SK-N-SH treated with all-trans-retinoic acid at 6 μM for 48 hours (cell line): ENCODE measurements around the gene ZNF215.
A peak's percentile ranks its signal among the peaks of the same experiment; 100 is the strongest.

Experiments
- ATAC-seq: fragments of 200-7000 bp; cut with Tn5 transposase; 3 replicates; pipeline ENCODE4 v1.9.1; 2020; ENCODE audit warnings: mild to moderate bottlenecking, moderate library complexity
- ARNTL ChIP-seq: fragments of 450-650 bp; formaldehyde crosslinking; IDR thresholded peaks from 2 replicates; pipeline ENCODE4 v1.5.0; 2020; ENCODE audit warnings: low read depth, mild to moderate bottlenecking, moderate library complexity, borderline replicate concordance
- BACH2 ChIP-seq: fragments of 250-450 bp; sonication (Bioruptor Pico); IDR thresholded peaks from 2 replicates; pipeline ENCODE4 v1.9.0; 2021; ENCODE audit warnings: mild to moderate bottlenecking, borderline replicate concordance
- ESRRG ChIP-seq: fragments of 250-450 bp; sonication (Bioruptor Pico); IDR thresholded peaks from 2 replicates; pipeline ENCODE4 v1.6.1; 2021; ENCODE audit warnings: mild to moderate bottlenecking
- GLIS3 ChIP-seq: fragments of 250-450 bp; sonication (Bioruptor Pico); IDR thresholded peaks from 2 replicates; pipeline ENCODE4 v1.5.0; 2020; ENCODE audit warnings: mild to moderate bottlenecking, moderate library complexity
- ISL1 ChIP-seq: fragments of 250-450 bp; sonication (Bioruptor Pico); IDR thresholded peaks from 2 replicates; pipeline ENCODE4 v2.1.2; 2022; ENCODE audit warnings: mild to moderate bottlenecking, moderate library complexity
- PPARA ChIP-seq: fragments of 250-450 bp; sonication (Bioruptor Pico); IDR thresholded peaks from 2 replicates; pipeline ENCODE4 v1.5.0; 2020; ENCODE audit warnings: mild to moderate bottlenecking, borderline replicate concordance
- RARB ChIP-seq: fragments of 250-450 bp; sonication (Bioruptor Pico); IDR thresholded peaks from 2 replicates; pipeline ENCODE4 v1.8.0; 2021; ENCODE audit warnings: mild to moderate bottlenecking, moderate library complexity
- TCF4 ChIP-seq: fragments of 250-450 bp; sonication (Bioruptor Pico); IDR thresholded peaks from 2 replicates; pipeline ENCODE4 v1.8.0; 2021; ENCODE audit warnings: mild to moderate bottlenecking, moderate library complexity, borderline replicate concordance
- TOX ChIP-seq: fragments of 250-450 bp; sonication (Bioruptor Pico); IDR thresholded peaks from 2 replicates; pipeline ENCODE4 v1.8.0; 2021; ENCODE audit warnings: mild to moderate bottlenecking, moderate library complexity, borderline replicate concordance
- ZC3H10 ChIP-seq: fragments of 250-450 bp; sonication (Bioruptor Pico); IDR thresholded peaks from 2 replicates; pipeline ENCODE4 v1.5.1; 2021; ENCODE audit warnings: mild to moderate bottlenecking, moderate library complexity
- ZFP3 ChIP-seq: fragments of 250-450 bp; sonication (Bioruptor Pico); IDR thresholded peaks from 2 replicates; pipeline ENCODE4 v1.5.0; 2020; ENCODE audit warnings: mild to moderate bottlenecking, moderate library complexity
- ZFP30 ChIP-seq: fragments of 450-650 bp; formaldehyde crosslinking; IDR thresholded peaks from 2 replicates; pipeline ENCODE4 v1.5.0; 2022; ENCODE audit warnings: mild to moderate bottlenecking, moderate library complexity
- ZNF565 ChIP-seq: fragments of 450-650 bp; formaldehyde crosslinking; conservative IDR thresholded peaks from 2 replicates; pipeline ENCODE4 v1.5.0; 2020; ENCODE audit warnings: low read depth, mild to moderate bottlenecking, moderate library complexity
- ZNF70 ChIP-seq: fragments of 450-650 bp; formaldehyde crosslinking; IDR thresholded peaks from 2 replicates; pipeline ENCODE4 v1.5.0; 2020; ENCODE audit warnings: mild to moderate bottlenecking, moderate library complexity
- ZNF8 ChIP-seq: fragments of 450-650 bp; formaldehyde crosslinking; IDR thresholded peaks from 2 replicates; pipeline ENCODE4 v1.5.0; 2020; ENCODE audit warnings: mild to moderate bottlenecking, moderate library complexity
- TF ChIP-seq, protein P1 (sequence below): fragments of 250-450 bp; sonication (Bioruptor Pico); IDR thresholded peaks from 2 replicates; pipeline ENCODE4 v1.5.1; 2021; ENCODE audit warnings: mild to moderate bottlenecking, moderate library complexity
- TF ChIP-seq, protein P2 (sequence below): fragments of 250-450 bp; sonication (Bioruptor Pico); IDR thresholded peaks from 2 replicates; pipeline ENCODE4 v1.5.0; 2020; ENCODE audit warnings: mild to moderate bottlenecking, moderate library complexity
- TF ChIP-seq, protein P3 (sequence below): fragments of 250-450 bp; sonication (Bioruptor Pico); IDR thresholded peaks from 2 replicates; pipeline ENCODE4 v1.8.0; 2021; ENCODE audit warnings: low read depth, mild to moderate bottlenecking, moderate library complexity, borderline replicate concordance
- TF ChIP-seq, protein P4 (sequence below): fragments of 250-450 bp; sonication (Bioruptor Pico); IDR thresholded peaks from 2 replicates; pipeline ENCODE4 v1.5.1; 2020; ENCODE audit warnings: low read depth, mild to moderate bottlenecking, moderate library complexity
- TF ChIP-seq, protein P5 (sequence below): fragments of 250-450 bp; sonication (Bioruptor Pico); IDR thresholded peaks from 2 replicates; pipeline ENCODE4 v1.8.0; 2020; ENCODE audit warnings: mild to moderate bottlenecking, moderate library complexity, borderline replicate concordance

The ZNF215 gene

DNA sequence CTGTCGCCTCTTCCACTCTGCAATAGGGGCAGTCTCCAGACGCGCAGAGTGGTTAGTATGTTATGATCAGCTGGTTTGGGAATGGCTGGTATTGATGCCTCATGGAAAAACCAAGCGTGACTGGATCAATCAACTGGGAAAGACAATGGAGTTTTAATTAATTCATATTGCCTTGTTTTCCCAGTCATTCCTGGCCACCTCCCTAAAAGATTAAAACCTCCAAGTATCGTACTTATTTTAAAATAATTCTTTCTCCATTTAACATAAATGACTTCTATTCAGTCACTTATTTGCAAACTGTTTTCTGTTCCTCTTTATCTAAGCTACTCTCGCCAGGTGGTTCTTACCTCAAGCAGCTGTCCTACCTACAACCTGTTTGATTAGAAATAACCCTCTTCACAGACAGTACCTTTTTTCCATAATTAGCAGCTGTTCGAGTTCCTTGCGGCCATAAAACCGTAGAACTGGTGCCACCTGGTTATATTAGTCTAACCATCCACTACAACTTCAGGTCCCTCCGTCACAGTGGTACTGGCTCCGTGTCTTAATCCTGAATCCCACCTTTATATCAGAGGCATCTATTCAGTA is 898 bp downstream of the ZNF215 start:
- ATAC-seq = peak; percentile 63; the same call in 2 of the 3 replicates
- TF ChIP-seq, protein P1, sequence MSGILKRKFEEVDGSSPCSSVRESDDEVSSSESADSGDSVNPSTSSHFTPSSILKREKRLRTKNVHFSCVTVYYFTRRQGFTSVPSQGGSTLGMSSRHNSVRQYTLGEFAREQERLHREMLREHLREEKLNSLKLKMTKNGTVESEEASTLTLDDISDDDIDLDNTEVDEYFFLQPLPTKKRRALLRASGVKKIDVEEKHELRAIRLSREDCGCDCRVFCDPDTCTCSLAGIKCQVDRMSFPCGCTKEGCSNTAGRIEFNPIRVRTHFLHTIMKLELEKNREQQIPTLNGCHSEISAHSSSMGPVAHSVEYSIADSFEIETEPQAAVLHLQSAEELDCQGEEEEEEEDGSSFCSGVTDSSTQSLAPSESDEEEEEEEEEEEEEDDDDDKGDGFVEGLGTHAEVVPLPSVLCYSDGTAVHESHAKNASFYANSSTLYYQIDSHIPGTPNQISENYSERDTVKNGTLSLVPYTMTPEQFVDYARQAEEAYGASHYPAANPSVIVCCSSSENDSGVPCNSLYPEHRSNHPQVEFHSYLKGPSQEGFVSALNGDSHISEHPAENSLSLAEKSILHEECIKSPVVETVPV (CRISPR knock-in tag) = no peak
- TF ChIP-seq ZFP3 (CRISPR knock-in tag) = no peak
- no peak for TF ChIP-seq ZNF8 (CRISPR knock-in tag)
- no peak for TF ChIP-seq ZC3H10 (CRISPR knock-in tag)
- no peak for TF ChIP-seq RARB (CRISPR knock-in tag)
- TF ChIP-seq ESRRG (CRISPR knock-in tag) = no peak
- no peak for TF ChIP-seq PPARA (CRISPR knock-in tag)
- TF ChIP-seq TCF4 (CRISPR knock-in tag) = no peak
- no peak for TF ChIP-seq ZNF565 (CRISPR knock-in tag)
- TF ChIP-seq, protein P2, sequence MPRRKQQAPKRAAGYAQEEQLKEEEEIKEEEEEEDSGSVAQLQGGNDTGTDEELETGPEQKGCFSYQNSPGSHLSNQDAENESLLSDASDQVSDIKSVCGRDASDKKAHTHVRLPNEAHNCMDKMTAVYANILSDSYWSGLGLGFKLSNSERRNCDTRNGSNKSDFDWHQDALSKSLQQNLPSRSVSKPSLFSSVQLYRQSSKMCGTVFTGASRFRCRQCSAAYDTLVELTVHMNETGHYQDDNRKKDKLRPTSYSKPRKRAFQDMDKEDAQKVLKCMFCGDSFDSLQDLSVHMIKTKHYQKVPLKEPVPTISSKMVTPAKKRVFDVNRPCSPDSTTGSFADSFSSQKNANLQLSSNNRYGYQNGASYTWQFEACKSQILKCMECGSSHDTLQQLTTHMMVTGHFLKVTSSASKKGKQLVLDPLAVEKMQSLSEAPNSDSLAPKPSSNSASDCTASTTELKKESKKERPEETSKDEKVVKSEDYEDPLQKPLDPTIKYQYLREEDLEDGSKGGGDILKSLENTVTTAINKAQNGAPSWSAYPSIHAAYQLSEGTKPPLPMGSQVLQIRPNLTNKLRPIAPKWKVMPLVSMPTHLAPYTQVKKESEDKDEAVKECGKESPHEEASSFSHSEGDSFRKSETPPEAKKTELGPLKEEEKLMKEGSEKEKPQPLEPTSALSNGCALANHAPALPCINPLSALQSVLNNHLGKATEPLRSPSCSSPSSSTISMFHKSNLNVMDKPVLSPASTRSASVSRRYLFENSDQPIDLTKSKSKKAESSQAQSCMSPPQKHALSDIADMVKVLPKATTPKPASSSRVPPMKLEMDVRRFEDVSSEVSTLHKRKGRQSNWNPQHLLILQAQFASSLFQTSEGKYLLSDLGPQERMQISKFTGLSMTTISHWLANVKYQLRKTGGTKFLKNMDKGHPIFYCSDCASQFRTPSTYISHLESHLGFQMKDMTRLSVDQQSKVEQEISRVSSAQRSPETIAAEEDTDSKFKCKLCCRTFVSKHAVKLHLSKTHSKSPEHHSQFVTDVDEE (CRISPR knock-in tag) = no peak
- TF ChIP-seq, protein P3, sequence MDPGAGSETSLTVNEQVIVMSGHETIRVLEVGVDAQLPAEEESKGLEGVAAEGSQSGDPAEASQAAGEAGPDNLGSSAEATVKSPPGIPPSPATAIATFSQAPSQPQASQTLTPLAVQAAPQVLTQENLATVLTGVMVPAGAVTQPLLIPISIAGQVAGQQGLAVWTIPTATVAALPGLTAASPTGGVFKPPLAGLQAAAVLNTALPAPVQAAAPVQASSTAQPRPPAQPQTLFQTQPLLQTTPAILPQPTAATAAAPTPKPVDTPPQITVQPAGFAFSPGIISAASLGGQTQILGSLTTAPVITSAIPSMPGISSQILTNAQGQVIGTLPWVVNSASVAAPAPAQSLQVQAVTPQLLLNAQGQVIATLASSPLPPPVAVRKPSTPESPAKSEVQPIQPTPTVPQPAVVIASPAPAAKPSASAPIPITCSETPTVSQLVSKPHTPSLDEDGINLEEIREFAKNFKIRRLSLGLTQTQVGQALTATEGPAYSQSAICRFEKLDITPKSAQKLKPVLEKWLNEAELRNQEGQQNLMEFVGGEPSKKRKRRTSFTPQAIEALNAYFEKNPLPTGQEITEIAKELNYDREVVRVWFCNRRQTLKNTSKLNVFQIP (CRISPR knock-in tag) = no peak
- TF ChIP-seq, all 23 proteins: peak for 0

DNA sequence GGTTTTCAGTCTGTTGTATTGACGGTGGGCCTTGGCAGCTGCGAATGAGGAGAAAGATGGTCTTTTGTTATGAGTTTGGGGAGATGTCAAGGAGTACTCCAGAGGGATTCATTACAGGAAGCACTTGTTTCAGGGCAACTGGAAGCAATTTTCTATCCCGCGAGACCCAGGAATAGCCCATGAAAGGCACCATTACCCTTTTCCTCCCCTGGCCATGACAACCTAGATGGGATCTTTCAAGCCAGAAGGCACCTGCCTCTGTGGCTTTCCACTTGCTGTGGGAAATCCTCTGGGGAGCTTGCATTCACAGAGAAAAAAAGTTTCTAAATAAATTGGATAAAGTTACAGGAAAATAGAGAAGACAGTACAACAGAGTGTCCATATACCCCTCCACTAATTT is 2.7 kb downstream of the ZNF215 start:
- no peak for TF ChIP-seq GLIS3 (CRISPR knock-in tag)
- TF ChIP-seq PPARA (CRISPR knock-in tag) = no peak
- TF ChIP-seq ESRRG (CRISPR knock-in tag) = no peak
- TF ChIP-seq, protein P2 (CRISPR knock-in tag) = no peak
- TF ChIP-seq ZNF565 (CRISPR knock-in tag) = no peak
- no peak for TF ChIP-seq RARB (CRISPR knock-in tag)
- TF ChIP-seq, protein P4, sequence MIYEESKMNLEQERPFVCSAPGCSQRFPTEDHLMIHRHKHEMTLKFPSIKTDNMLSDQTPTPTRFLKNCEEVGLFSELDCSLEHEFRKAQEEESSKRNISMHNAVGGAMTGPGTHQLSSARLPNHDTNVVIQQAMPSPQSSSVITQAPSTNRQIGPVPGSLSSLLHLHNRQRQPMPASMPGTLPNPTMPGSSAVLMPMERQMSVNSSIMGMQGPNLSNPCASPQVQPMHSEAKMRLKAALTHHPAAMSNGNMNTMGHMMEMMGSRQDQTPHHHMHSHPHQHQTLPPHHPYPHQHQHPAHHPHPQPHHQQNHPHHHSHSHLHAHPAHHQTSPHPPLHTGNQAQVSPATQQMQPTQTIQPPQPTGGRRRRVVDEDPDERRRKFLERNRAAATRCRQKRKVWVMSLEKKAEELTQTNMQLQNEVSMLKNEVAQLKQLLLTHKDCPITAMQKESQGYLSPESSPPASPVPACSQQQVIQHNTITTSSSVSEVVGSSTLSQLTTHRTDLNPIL = no peak
- TF ChIP-seq ARNTL (CRISPR knock-in tag) = no peak
- TF ChIP-seq TOX (CRISPR knock-in tag) = no peak
- TF ChIP-seq ZNF70 (CRISPR knock-in tag) = no peak
- TF ChIP-seq ISL1 = no peak
- no peak for TF ChIP-seq ZFP3 (CRISPR knock-in tag)
- no peak for TF ChIP-seq ZNF8 (CRISPR knock-in tag)
- TF ChIP-seq, protein P1 (CRISPR knock-in tag) = no peak
- TF ChIP-seq, protein P5, sequence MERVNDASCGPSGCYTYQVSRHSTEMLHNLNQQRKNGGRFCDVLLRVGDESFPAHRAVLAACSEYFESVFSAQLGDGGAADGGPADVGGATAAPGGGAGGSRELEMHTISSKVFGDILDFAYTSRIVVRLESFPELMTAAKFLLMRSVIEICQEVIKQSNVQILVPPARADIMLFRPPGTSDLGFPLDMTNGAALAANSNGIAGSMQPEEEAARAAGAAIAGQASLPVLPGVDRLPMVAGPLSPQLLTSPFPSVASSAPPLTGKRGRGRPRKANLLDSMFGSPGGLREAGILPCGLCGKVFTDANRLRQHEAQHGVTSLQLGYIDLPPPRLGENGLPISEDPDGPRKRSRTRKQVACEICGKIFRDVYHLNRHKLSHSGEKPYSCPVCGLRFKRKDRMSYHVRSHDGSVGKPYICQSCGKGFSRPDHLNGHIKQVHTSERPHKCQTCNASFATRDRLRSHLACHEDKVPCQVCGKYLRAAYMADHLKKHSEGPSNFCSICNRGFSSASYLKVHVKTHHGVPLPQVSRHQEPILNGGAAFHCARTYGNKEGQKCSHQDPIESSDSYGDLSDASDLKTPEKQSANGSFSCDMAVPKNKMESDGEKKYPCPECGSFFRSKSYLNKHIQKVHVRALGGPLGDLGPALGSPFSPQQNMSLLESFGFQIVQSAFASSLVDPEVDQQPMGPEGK (CRISPR knock-in tag) = no peak
- TF ChIP-seq BACH2 (CRISPR knock-in tag) = no peak
- TF ChIP-seq ZFP30 (CRISPR knock-in tag) = no peak
- no peak for ATAC-seq
